ENCODE data around the gene DHX58. TPM values are rescaled to one million over a fixed set of nuclear protein-coding genes. Genes with fewer than 3 reads are reported as not detected.

DHX58 gene
- total RNA-seq, 1 experiment from 2014 or later, result 9.7 TPM

GRCh38 chr17:42116705-42117396, 4.3 kb upstream of the DHX58 start:
- H3K27ac ChIP-seq (ENCODE audit: low read length), result no peak overlapping the region
- H3K9me3 ChIP-seq (ENCODE audit: control insufficient read depth, insufficient read depth, low read depth, low read length), result no peaks in the 10 kb centered on the region
- TF ChIP-seq CTCF (IDR thresholded peaks at IDR 0.05), result peak; percentile 76
- TF ChIP-seq POLR2AphosphoS5 (IDR thresholded peaks at IDR 0.05; ENCODE audit: low read depth, low read length), result no peak
- no peak for DNase-seq (ENCODE audit: low read depth, low spot score)
- no peaks in the 10 kb centered on the region for H3K27me3 ChIP-seq (ENCODE audit: control insufficient read depth, insufficient read depth, low read length)
- ATAC-seq, result 0 out of 2 replicates have a peak, but pooled peaks have one; percentile 19
- no peak overlapping the region for H3K4me3 ChIP-seq (ENCODE audit: low read depth in 2 of 2, low read length in 2 of 2)
- CTCF ChIA-PET, result no interaction called here
- no peaks in the 10 kb centered on the region for H3K36me3 ChIP-seq (ENCODE audit: control insufficient read depth, insufficient read depth, low read length)
- BruUV-seq (replicated peaks), result no TSS peak
- intact Hi-C loops (cut with micrococcal nuclease; ENCODE audit: unreplicated experiment), result no loop called here
- POLR2A ChIA-PET, result no interaction called here
- in situ Hi-C loops (cut with HindIII; ENCODE audit: low pct_unique_long_range_greater_than_20kb, low sequenced_read_pairs), result no loop called here
- peaks cover 16% of the 10 kb centered on the region for H3K4me1 ChIP-seq (ENCODE audit: control insufficient read depth, insufficient read depth, low read length)

GRCh38 chr17:42114118-42114517, 1.6 kb upstream of the DHX58 start:
- Histone ChIP-seq H3K27ac (ENCODE audit: low read length) (no peak overlapping the region), H3K9me3 (ENCODE audit: control insufficient read depth, insufficient read depth, low read depth, low read length) (no peaks in the 10 kb centered on the region), H3K36me3 (ENCODE audit: control insufficient read depth, insufficient read depth, low read length) (no peaks in the 10 kb centered on the region), H3K4me3 (ENCODE audit: low read depth in 2 of 2, low read length in 2 of 2) (no peak overlapping the region), H3K4me1 (ENCODE audit: control insufficient read depth, insufficient read depth, low read length) (peaks cover 9% of the 10 kb centered on the region), H3K27me3 (ENCODE audit: control insufficient read depth, insufficient read depth, low read length) (no peaks in the 10 kb centered on the region)
- intact Hi-C loops (cut with micrococcal nuclease; ENCODE audit: unreplicated experiment), result loop anchor here (5.0 kb wide), 1 partner anchor 152 kb away; no protein-coding TSS in a partner anchor
- ATAC-seq (no peak), DNase-seq (ENCODE audit: low read depth, low spot score) (no peak)
- ChIA-PET CTCF (no interaction called here), POLR2A (no interaction called here)
- TF ChIP-seq POLR2AphosphoS5 (IDR thresholded peaks at IDR 0.05; ENCODE audit: low read depth, low read length) (no peak), TCF7L2 (IDR thresholded peaks at IDR 0.05; ENCODE audit: low read depth, low read length) (no peak), SIN3A (IDR thresholded peaks at IDR 0.05; ENCODE audit: borderline replicate concordance, insufficient read depth, low read depth, low read length) (no peak), CTCF (IDR thresholded peaks at IDR 0.05) (no peak)
- TF ChIP-seq, protein P1, sequence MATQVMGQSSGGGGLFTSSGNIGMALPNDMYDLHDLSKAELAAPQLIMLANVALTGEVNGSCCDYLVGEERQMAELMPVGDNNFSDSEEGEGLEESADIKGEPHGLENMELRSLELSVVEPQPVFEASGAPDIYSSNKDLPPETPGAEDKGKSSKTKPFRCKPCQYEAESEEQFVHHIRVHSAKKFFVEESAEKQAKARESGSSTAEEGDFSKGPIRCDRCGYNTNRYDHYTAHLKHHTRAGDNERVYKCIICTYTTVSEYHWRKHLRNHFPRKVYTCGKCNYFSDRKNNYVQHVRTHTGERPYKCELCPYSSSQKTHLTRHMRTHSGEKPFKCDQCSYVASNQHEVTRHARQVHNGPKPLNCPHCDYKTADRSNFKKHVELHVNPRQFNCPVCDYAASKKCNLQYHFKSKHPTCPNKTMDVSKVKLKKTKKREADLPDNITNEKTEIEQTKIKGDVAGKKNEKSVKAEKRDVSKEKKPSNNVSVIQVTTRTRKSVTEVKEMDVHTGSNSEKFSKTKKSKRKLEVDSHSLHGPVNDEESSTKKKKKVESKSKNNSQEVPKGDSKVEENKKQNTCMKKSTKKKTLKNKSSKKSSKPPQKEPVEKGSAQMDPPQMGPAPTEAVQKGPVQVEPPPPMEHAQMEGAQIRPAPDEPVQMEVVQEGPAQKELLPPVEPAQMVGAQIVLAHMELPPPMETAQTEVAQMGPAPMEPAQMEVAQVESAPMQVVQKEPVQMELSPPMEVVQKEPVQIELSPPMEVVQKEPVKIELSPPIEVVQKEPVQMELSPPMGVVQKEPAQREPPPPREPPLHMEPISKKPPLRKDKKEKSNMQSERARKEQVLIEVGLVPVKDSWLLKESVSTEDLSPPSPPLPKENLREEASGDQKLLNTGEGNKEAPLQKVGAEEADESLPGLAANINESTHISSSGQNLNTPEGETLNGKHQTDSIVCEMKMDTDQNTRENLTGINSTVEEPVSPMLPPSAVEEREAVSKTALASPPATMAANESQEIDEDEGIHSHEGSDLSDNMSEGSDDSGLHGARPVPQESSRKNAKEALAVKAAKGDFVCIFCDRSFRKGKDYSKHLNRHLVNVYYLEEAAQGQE (IDR thresholded peaks at IDR 0.05; ENCODE audit: insufficient read depth in 1 of 2, low read depth in 2 of 2, low read length in 1 of 2), result no peak
- in situ Hi-C loops (cut with HindIII; ENCODE audit: low pct_unique_long_range_greater_than_20kb, low sequenced_read_pairs), result no loop called here
- no TSS peak for BruUV-seq (replicated peaks)
